HG03039 (cell line): ENCODE data around the gene TYR.
"Not testable (repeated sequence)": the region's sequence is repeated elsewhere in the genome, so short reads cannot be mapped to it uniquely, and the experiment has no call there.

Source experiments
- ATAC-seq: cut with Tn5 transposase; IDR thresholded peaks from one replicate; pipeline ENCODE4 v1.9.1; 2021; ENCODE audit warnings: mild to moderate bottlenecking, moderate library complexity; ENCODE audit not compliant: unreplicated experiment

Gene TYR

GRCh38 chr11:89342880-89343572 is 165.4 kb downstream of the TYR start:
- ATAC-seq: not testable (repeated sequence)
